ENCODE results near the gene KLHL4. TPM values are rescaled to one million over a fixed set of nuclear protein-coding genes. Genes with fewer than 3 reads are reported as not detected.

KLHL4 gene
- total and polyA plus RNA-seq, 9 of the 15 experiments (the other 6 are each of a cell fraction or from before 2014, with no cell fraction given), result 0.04 to 0.16 (median 0.06) TPM; not detected in 1

DNA sequence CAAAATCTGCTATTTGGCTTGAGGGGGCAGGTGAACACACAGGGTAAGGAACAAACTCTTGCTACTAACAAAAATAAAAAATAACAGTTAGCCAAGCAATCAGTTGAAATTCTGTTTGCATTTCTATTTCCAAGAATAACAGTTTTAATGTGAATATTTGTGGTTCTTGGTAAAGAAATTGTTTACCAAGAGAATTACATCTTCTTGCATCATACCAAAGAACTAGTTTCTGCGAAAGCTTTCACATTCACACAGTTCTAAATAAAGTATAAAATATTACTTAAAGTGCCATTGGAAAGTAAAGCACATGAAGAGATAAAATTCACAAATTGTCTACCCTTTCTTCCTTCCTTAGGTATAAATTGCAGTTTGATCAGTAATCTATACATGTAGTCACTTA lies 54.4 kb downstream of the KLHL4 start (continued):
- TF ChIP-seq, protein P1, sequence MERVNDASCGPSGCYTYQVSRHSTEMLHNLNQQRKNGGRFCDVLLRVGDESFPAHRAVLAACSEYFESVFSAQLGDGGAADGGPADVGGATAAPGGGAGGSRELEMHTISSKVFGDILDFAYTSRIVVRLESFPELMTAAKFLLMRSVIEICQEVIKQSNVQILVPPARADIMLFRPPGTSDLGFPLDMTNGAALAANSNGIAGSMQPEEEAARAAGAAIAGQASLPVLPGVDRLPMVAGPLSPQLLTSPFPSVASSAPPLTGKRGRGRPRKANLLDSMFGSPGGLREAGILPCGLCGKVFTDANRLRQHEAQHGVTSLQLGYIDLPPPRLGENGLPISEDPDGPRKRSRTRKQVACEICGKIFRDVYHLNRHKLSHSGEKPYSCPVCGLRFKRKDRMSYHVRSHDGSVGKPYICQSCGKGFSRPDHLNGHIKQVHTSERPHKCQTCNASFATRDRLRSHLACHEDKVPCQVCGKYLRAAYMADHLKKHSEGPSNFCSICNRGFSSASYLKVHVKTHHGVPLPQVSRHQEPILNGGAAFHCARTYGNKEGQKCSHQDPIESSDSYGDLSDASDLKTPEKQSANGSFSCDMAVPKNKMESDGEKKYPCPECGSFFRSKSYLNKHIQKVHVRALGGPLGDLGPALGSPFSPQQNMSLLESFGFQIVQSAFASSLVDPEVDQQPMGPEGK (CRISPR knock-in tag; IDR thresholded peaks at IDR 0.05; ENCODE audit: borderline replicate concordance), result no peak
- TF ChIP-seq, protein P2, sequence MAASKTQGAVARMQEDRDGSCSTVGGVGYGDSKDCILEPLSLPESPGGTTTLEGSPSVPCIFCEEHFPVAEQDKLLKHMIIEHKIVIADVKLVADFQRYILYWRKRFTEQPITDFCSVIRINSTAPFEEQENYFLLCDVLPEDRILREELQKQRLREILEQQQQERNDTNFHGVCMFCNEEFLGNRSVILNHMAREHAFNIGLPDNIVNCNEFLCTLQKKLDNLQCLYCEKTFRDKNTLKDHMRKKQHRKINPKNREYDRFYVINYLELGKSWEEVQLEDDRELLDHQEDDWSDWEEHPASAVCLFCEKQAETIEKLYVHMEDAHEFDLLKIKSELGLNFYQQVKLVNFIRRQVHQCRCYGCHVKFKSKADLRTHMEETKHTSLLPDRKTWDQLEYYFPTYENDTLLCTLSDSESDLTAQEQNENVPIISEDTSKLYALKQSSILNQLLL (CRISPR knock-in tag; IDR thresholded peaks at IDR 0.05; ENCODE audit: borderline replicate concordance), result no peak
- no peak for TF ChIP-seq ESRRB (CRISPR knock-in tag; IDR thresholded peaks at IDR 0.05; ENCODE audit: borderline replicate concordance)
- TF ChIP-seq, protein P3, sequence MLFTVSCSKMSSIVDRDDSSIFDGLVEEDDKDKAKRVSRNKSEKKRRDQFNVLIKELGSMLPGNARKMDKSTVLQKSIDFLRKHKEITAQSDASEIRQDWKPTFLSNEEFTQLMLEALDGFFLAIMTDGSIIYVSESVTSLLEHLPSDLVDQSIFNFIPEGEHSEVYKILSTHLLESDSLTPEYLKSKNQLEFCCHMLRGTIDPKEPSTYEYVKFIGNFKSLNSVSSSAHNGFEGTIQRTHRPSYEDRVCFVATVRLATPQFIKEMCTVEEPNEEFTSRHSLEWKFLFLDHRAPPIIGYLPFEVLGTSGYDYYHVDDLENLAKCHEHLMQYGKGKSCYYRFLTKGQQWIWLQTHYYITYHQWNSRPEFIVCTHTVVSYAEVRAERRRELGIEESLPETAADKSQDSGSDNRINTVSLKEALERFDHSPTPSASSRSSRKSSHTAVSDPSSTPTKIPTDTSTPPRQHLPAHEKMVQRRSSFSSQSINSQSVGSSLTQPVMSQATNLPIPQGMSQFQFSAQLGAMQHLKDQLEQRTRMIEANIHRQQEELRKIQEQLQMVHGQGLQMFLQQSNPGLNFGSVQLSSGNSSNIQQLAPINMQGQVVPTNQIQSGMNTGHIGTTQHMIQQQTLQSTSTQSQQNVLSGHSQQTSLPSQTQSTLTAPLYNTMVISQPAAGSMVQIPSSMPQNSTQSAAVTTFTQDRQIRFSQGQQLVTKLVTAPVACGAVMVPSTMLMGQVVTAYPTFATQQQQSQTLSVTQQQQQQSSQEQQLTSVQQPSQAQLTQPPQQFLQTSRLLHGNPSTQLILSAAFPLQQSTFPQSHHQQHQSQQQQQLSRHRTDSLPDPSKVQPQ (CRISPR knock-in tag; IDR thresholded peaks at IDR 0.05; ENCODE audit: borderline replicate concordance), result no peak
- TF ChIP-seq, protein P4, sequence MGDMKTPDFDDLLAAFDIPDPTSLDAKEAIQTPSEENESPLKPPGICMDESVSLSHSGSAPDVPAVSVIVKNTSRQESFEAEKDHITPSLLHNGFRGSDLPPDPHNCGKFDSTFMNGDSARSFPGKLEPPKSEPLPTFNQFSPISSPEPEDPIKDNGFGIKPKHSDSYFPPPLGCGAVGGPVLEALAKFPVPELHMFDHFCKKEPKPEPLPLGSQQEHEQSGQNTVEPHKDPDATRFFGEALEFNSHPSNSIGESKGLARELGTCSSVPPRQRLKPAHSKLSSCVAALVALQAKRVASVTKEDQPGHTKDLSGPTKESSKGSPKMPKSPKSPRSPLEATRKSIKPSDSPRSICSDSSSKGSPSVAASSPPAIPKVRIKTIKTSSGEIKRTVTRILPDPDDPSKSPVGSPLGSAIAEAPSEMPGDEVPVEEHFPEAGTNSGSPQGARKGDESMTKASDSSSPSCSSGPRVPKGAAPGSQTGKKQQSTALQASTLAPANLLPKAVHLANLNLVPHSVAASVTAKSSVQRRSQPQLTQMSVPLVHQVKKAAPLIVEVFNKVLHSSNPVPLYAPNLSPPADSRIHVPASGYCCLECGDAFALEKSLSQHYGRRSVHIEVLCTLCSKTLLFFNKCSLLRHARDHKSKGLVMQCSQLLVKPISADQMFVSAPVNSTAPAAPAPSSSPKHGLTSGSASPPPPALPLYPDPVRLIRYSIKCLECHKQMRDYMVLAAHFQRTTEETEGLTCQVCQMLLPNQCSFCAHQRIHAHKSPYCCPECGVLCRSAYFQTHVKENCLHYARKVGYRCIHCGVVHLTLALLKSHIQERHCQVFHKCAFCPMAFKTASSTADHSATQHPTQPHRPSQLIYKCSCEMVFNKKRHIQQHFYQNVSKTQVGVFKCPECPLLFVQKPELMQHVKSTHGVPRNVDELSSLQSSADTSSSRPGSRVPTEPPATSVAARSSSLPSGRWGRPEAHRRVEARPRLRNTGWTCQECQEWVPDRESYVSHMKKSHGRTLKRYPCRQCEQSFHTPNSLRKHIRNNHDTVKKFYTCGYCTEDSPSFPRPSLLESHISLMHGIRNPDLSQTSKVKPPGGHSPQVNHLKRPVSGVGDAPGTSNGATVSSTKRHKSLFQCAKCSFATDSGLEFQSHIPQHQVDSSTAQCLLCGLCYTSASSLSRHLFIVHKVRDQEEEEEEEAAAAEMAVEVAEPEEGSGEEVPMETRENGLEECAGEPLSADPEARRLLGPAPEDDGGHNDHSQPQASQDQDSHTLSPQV (IDR thresholded peaks at IDR 0.05), result no peak
- TF ChIP-seq NCOA2 (IDR thresholded peaks at IDR 0.05; ENCODE audit: partially characterized antibody in 2 of 2), result no peak
- TF ChIP-seq, protein P5, sequence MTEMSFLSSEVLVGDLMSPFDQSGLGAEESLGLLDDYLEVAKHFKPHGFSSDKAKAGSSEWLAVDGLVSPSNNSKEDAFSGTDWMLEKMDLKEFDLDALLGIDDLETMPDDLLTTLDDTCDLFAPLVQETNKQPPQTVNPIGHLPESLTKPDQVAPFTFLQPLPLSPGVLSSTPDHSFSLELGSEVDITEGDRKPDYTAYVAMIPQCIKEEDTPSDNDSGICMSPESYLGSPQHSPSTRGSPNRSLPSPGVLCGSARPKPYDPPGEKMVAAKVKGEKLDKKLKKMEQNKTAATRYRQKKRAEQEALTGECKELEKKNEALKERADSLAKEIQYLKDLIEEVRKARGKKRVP (CRISPR knock-in tag; IDR thresholded peaks at IDR 0.05), result peak; percentile 53; the same call in 1 of the 2 replicates
- TF ChIP-seq, protein P6, sequence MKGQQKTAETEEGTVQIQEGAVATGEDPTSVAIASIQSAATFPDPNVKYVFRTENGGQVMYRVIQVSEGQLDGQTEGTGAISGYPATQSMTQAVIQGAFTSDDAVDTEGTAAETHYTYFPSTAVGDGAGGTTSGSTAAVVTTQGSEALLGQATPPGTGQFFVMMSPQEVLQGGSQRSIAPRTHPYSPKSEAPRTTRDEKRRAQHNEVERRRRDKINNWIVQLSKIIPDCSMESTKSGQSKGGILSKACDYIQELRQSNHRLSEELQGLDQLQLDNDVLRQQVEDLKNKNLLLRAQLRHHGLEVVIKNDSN (CRISPR knock-in tag; IDR thresholded peaks at IDR 0.05), result no peak
- no peak for TF ChIP-seq FOXK2 (conservative IDR thresholded peaks at IDR 0.05 in 1 of 2, IDR thresholded peaks at IDR 0.05 in 1 of 2; ENCODE audit: low read depth in 2 of 2)
- TF ChIP-seq, protein P7, sequence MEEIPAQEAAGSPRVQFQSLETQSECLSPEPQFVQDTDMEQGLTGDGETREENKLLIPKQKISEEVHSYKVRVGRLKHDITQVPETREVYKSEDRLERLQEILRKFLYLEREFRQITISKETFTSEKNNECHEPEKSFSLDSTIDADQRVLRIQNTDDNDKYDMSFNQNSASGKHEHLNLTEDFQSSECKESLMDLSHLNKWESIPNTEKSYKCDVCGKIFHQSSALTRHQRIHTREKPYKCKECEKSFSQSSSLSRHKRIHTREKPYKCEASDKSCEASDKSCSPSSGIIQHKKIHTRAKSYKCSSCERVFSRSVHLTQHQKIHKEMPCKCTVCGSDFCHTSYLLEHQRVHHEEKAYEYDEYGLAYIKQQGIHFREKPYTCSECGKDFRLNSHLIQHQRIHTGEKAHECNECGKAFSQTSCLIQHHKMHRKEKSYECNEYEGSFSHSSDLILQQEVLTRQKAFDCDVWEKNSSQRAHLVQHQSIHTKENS (CRISPR knock-in tag; IDR thresholded peaks at IDR 0.05), result no peak
- TF ChIP-seq, protein P8, sequence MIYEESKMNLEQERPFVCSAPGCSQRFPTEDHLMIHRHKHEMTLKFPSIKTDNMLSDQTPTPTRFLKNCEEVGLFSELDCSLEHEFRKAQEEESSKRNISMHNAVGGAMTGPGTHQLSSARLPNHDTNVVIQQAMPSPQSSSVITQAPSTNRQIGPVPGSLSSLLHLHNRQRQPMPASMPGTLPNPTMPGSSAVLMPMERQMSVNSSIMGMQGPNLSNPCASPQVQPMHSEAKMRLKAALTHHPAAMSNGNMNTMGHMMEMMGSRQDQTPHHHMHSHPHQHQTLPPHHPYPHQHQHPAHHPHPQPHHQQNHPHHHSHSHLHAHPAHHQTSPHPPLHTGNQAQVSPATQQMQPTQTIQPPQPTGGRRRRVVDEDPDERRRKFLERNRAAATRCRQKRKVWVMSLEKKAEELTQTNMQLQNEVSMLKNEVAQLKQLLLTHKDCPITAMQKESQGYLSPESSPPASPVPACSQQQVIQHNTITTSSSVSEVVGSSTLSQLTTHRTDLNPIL (CRISPR knock-in tag; IDR thresholded peaks at IDR 0.05), result no peak

Measured in K562 (cell line).